Measurements from ENCODE around the gene NFASC.

DNA sequence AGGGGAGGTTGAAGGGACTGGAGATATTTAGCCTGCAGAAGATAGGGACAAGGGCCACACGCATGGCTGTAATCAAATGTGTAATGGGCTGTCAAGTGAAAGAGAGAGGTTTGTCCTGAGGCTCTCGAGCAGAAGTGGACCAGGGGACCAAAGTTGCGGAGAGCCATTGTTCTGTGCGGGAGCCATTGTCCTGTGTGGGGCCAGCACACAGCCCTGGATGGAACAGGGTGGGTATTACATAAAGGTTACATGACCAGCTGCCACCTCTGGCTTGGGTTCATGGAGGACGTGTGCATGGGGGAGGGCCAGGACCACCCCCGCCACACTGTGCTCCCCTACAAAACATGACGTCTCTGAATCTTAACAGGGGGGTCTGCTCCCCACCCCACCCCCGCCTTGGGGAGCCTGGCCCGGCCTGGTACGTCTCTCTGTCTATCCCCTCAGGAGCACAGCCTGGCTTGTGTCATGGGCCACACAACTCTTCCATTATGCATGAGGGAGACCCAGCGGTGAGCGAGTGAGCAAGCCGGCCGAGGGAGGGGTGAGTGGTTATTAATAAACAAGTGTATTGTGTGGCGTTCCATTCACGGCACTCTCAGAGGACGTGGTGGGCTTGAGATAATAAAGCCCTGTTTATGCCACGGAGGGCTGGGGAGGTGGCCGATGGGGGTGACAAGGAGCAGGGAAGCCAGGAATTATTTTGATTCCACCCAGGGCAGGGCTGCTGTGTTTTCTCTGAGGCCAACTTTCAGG lies at the start of gene NFASC:
- TF ChIP-seq CTCF (IDR thresholded peaks at IDR 0.05; ENCODE audit: insufficient read depth, low read length, poor library complexity, severe bottlenecking) (no peak), EZH2phosphoT487 (conservative IDR thresholded peaks at IDR 0.05; ENCODE audit: low read length) (no peak)

All from SU-DHL-6 (cell line).